ENCODE measurements around the gene PARVA. TPM values are rescaled to one million over a fixed set of nuclear protein-coding genes. Genes with fewer than 3 reads are reported as not detected.
"Not testable (repeated sequence)": the region's sequence is repeated elsewhere in the genome, so short reads cannot be mapped to it uniquely, and the experiment has no call there.

PARVA gene
- total RNA-seq, 2 donors from 2014 or later = 55.9 to 58.1 TPM

DNA sequence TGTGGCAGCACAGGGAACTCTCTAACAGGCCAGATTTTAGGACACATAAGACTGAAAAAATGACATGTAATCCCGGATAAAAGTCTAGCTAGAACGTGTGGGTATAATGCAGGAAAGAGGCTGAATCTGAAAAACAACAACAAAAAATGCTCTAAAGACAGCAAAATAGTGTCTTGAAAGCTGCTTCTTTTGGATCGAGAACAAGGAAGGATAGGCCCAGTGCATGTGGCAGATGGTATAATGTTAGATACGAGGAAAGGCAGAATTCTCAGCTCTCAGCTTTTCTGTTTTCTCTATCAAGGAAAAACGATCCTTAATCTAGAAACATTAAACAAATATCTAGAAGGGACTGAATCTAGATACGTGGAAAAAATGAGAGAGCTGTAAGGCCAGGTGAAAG lies 33.8 kb upstream of the PARVA start:
- Histone ChIP-seq H3K4me3 (no peak overlapping the region), H3K27ac (no peak overlapping the region), H3K27me3 (no peaks in the 10 kb centered on the region), H3K4me1 (no peaks in the 10 kb centered on the region), H3K9me3 (no peaks in the 10 kb centered on the region), H3K36me3 (no peaks in the 10 kb centered on the region)
- no peak for TF ChIP-seq CTCF (IDR thresholded peaks at IDR 0.05)
- DNase-seq (ENCODE audit: low spot score) = no peak

DNA sequence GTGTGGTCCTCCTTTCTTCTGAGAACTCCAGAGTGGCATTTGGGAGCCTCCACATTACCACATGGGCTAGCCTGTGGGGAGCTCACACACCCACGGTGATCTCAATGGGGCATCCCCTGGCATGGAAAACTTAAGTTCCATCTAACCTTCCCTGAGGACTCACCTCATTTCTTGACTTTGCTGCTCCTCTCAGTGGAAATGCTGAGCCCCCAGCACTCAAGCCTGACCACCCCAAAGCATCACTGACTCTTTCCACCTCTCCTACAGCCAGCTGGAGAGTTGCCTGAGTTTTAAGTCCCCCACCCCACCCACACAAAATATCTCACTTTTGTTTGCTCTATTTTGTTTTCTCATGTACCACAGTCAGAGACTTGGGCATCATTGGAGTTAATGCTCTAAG lies 23.8 kb upstream of the PARVA start:
- no peaks in the 10 kb centered on the region for H3K27me3 ChIP-seq
- no peaks in the 10 kb centered on the region for H3K4me1 ChIP-seq
- no peak overlapping the region for H3K27ac ChIP-seq
- DNase-seq (ENCODE audit: low spot score) = no peak
- H3K9me3 ChIP-seq = no peaks in the 10 kb centered on the region
- H3K36me3 ChIP-seq = no peaks in the 10 kb centered on the region
- no peak for TF ChIP-seq CTCF (IDR thresholded peaks at IDR 0.05)
- no peak overlapping the region for H3K4me3 ChIP-seq

DNA sequence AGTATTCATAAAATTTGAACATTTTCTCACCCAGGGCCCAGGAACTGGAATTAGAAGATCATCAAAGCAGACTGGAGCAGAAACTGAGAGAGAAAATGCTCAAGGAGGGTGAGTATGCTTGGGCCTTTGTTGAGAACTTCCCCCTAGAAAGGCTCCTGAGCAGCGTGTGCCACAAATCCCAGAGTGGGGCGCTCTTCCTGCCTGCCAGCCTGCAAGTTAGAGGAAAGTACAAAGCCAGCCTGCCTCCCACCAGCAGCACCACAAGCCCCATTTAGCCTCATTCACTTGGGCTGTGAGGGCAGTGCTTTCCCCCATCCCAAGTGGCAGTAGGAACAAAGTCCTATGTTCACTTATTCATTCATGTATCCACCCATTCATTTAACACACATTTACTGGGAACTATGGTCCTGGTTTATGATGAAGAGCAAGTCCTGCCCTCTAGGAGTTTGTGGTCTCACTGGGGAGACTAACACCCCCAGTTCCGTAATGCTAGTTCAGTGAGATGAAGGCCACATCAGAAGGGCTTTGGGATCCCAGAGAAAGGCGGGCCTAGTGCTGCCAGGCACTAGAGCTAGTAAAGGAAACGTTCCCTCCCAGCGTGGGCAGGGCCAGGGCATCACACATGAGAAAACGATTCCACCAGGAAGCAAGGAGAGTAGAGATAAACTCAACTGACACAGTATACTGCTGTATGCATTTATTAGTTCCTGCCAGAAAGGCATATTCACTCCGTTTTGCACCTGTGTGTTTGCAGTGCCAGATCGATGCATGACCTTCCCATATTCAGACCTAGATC lies 22.4 kb upstream of the PARVA start:
- no peak overlapping the region for H3K27ac ChIP-seq
- H3K36me3 ChIP-seq = no peaks in the 10 kb centered on the region
- H3K4me3 ChIP-seq = no peak overlapping the region
- no peaks in the 10 kb centered on the region for H3K9me3 ChIP-seq
- H3K4me1 ChIP-seq = no peaks in the 10 kb centered on the region
- TF ChIP-seq CTCF (IDR thresholded peaks at IDR 0.05) = no peak
- H3K27me3 ChIP-seq = no peaks in the 10 kb centered on the region
- no peak for DNase-seq (ENCODE audit: low spot score)

DNA sequence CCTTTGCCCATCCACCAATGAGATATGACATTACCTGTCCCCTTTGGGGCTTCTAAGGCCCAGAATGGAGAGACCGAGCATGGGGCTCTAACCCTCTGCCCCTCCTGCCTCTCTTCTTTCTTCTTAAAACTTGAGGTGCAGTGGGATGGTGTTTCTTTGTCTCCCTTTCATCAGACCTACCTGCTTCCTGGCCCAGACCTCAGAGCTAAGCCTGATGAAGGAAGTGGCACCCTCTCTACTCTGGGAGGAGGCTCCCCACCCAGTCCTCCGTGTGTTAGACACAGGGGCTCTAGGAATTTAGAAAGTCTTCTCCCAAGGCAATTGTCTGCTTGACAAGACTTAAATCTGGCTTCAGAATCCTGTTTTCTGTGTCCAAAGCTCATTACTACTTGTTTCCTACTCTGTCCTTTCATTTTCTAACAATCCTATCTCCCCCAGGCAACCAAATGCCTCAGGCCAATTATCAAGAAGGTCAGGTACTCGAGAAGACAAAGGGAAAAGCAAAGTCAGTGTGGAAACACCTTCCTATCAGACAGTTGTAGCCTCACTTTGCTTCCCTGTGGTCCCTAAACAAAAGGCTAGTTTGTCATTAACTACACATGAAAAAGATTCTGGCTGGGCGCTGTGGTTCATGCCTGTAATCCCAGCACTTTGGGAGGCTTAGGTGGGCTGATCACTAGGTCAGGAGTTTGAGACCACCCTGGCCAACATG lies 20.3 kb upstream of the PARVA start:
- Histone ChIP-seq H3K36me3 (no peaks in the 10 kb centered on the region), H3K27me3 (no peaks in the 10 kb centered on the region), H3K27ac (no peak overlapping the region), H3K4me1 (no peaks in the 10 kb centered on the region), H3K9me3 (no peaks in the 10 kb centered on the region), H3K4me3 (no peak overlapping the region)
- DNase-seq (ENCODE audit: low spot score) = no peak
- TF ChIP-seq CTCF (IDR thresholded peaks at IDR 0.05) = no peak

DNA sequence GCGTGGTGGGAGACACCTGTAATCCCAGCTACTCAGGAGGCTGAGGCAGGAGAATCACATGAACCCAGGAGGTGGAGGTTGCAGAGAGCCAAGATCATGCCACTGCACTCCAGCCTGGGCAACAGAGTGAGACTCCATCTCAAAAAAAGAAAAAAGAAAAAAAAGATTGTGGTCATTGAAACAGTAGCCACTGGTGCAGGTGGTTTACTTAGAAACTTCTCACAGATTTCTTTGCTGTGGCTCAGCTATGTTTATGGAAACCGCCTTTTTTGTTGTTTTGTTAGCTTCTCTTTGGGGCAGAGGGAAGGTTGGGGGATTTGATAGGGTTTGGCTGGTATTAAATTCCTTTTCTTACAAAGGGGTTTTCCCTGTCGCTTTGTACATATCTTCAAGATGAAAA lies 19.7 kb upstream of the PARVA start:
- H3K4me1 ChIP-seq; H3K36me3 ChIP-seq; H3K27ac ChIP-seq; H3K9me3 ChIP-seq; DNase-seq (ENCODE audit: low spot score); H3K4me3 ChIP-seq; H3K27me3 ChIP-seq: not testable (repeated sequence)

DNA sequence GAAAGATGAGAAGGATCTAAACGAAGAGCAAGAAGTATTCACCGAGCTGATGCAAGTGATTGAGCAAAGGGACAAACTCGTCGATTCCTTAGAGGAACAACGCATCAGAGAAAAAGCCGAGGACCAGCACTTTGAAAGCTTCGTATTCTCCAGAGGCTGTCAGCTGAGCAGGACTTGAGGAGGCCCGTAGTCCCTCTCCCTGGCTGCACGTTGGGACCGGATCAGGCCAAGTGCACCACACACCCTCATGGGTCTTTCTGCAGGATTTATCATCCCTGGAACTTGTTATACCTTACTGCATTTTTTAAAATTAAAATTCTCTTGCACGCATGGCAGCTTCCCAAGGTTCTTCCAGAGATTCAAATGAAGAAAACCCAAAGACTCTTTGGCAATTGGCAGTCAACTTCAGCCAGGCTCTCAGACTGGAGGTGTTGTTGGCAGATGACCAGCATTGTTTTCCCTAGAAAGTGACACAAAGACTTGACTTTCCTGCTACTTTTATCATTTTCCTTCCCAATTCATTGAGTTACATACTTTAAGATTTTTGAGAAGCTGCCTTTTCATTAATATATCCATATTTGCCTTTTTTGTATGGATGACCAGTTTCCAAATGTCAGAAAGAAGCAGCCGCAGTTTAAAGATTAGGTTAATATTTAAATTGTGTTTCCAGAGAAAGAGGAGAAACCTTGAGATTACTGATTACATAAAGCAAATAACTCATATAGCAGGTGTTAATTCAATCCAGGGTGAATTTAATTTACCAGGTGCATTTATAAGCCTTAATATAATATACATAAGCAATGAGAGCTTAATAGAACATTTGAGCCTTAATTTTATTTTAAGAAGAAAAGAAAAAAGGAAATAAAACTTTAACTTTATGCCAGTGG lies 18.8 kb upstream of the PARVA start:
- Histone ChIP-seq H3K27ac (no peak overlapping the region), H3K27me3 (no peaks in the 10 kb centered on the region), H3K9me3 (no peaks in the 10 kb centered on the region), H3K4me3 (no peak overlapping the region), H3K4me1 (no peaks in the 10 kb centered on the region), H3K36me3 (no peaks in the 10 kb centered on the region)
- TF ChIP-seq CTCF (IDR thresholded peaks at IDR 0.05) = no peak
- DNase-seq (ENCODE audit: low spot score) = no peak

Data from right atrium auricular region (tissue), 2 donors.